Neural progenitor cell (in vitro differentiated cells): ENCODE measurements around the gene GABRA4. TPM values are rescaled to one million over a fixed set of nuclear protein-coding genes. Genes with fewer than 3 reads are reported as not detected.

Experiments
- DNase-seq: peaks from one replicate; pipeline ENCODE4 v3.0.0-alpha.2; 2016; ENCODE audit warnings: low spot score
- H2AFZ ChIP-seq: fragments of 200-600 bp; sonication (generic); replicated peaks from 2 replicates; pipeline ENCODE4 v1.6.1; 2016; ENCODE audit warnings: antibody characterized with exemption
- H3F3A ChIP-seq: fragments of 200-600 bp; sonication (generic); 2 replicates; pipeline ENCODE4 v1.6.1; 2016; ENCODE audit warnings: antibody characterized with exemption, low read depth
- H3K27ac ChIP-seq: fragments of 200-600 bp; sonication (generic); 2 replicates; pipeline ENCODE4 v1.5.1; 2016; ENCODE audit warnings: mild to moderate bottlenecking
- H3K27me3 ChIP-seq: fragments of 200-600 bp; sonication (generic); 2 replicates; pipeline ENCODE4 v1.6.1; 2016; ENCODE audit warnings: mild to moderate bottlenecking, moderate library complexity
- H3K36me3 ChIP-seq: fragments of 200-600 bp; sonication (generic); 2 replicates; pipeline ENCODE4 v1.5.1; 2016
- H3K4me1 ChIP-seq: fragments of 200-600 bp; sonication (generic); 2 replicates; pipeline ENCODE4 v1.6.1; 2016; ENCODE audit warnings: mixed run types
- H3K4me2 ChIP-seq: fragments of 200-600 bp; sonication (generic); 2 replicates; pipeline ENCODE4 v1.6.1; 2016
- H3K4me3 ChIP-seq: fragments of 200-600 bp; sonication (generic); 2 replicates; pipeline ENCODE4 v1.5.1; 2016
- H3K79me2 ChIP-seq: fragments of 200-600 bp; sonication (generic); 2 replicates; pipeline ENCODE4 v1.6.1; 2016; ENCODE audit warnings: low read depth
- H3K9ac ChIP-seq: fragments of 200-600 bp; sonication (generic); 2 replicates; pipeline ENCODE4 v1.6.1; 2016
- H3K9me3 ChIP-seq: fragments of 200-600 bp; sonication (generic); 2 replicates; pipeline ENCODE4 v1.5.1; 2016; ENCODE audit warnings: low read depth
- H4K20me1 ChIP-seq: fragments of 200-600 bp; sonication (generic); 2 replicates; pipeline ENCODE4 v1.6.1; 2016; ENCODE audit warnings: low read depth
- H3K27ac Mint-ChIP-seq: 3 replicates; pipeline ENCODE4 v1.8.0; 2021; ENCODE audit warnings: mixed read lengths
- H3K27me3 Mint-ChIP-seq: 2 replicates; pipeline ENCODE4 v1.8.0; 2022; ENCODE audit warnings: low read depth, mild to moderate bottlenecking, inconsistent platforms, moderate library complexity, mixed read lengths; ENCODE audit not compliant: insufficient read depth
- H3K36me3 Mint-ChIP-seq: 3 replicates; pipeline ENCODE4 v1.8.0; 2021; ENCODE audit warnings: mixed read lengths
- H3K4me1 Mint-ChIP-seq: 3 replicates; pipeline ENCODE4 v1.8.0; 2021; ENCODE audit warnings: mixed read lengths
- H3K4me3 Mint-ChIP-seq: 3 replicates; pipeline ENCODE4 v1.8.0; 2021; ENCODE audit warnings: mild to moderate bottlenecking, moderate library complexity, mixed read lengths
- H3K9me3 Mint-ChIP-seq: 3 replicates; pipeline ENCODE4 v1.8.0; 2020; ENCODE audit warnings: mixed read lengths
- CTCF ChIP-seq: fragments of 200-600 bp; sonication (generic); IDR thresholded peaks from 2 replicates; pipeline ENCODE4 v1.5.1; 2017; ENCODE audit warnings: antibody characterized with exemption, mild to moderate bottlenecking
- EZH2 ChIP-seq: fragments of 200-600 bp; sonication (generic); IDR thresholded peaks from 2 replicates; pipeline ENCODE4 v1.6.1; 2017; ENCODE audit warnings: antibody characterized with exemption, mild to moderate bottlenecking, moderate library complexity
- EZH2phosphoT487 ChIP-seq: fragments of 200-600 bp; sonication (generic); IDR thresholded peaks from 2 replicates; pipeline ENCODE4 v1.6.1; 2017; ENCODE audit warnings: antibody characterized with exemption
- total RNA-seq: library from RNA; depleted of rRNA; stranded (reverse); fragments of >200 nt; gene quantifications from 2 replicates; pipeline ENCODE4 v1.2.3, GENCODE V29; 2015; ENCODE audit warnings: low replicate concordance

The GABRA4 gene
- total RNA-seq, 1 donor from 2014 or later: not detected

DNA sequence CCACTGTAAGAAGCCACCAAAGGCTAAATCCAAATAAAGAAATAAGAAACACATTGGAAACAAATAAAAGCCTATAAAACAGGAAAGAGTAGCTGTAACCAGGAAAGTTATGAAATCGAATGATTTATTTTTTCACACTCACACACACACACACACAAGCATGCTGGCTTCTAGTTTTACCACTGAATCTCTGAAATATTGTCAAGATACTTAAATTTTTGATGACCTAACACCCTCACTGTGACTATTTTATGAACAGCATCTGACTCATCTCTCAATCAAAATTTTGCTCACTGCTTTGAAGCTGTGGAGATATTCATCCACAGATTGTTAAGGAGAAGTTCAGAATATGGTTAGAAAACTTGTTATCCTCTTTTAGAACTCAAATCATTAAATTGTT is 24.1 kb upstream of the GABRA4 start:
- no peaks in the 10 kb centered on the region for H3K4me1 Mint-ChIP-seq
- H3K4me3 Mint-ChIP-seq: no peak overlapping the region
- no peak overlapping the region for H3K27ac ChIP-seq

GRCh38 chr4:47017081-47017480 is 23.7 kb upstream of the GABRA4 start:
- no peak overlapping the region for H3K27ac Mint-ChIP-seq
- Histone ChIP-seq H3K27ac (no peak overlapping the region), H3F3A (no peaks in the 10 kb centered on the region), H3K9me3 (no peaks in the 10 kb centered on the region), H2AFZ (no peak overlapping the region), H3K9ac (no peak overlapping the region), H3K27me3 (no peaks in the 10 kb centered on the region), H3K4me2 (no peak overlapping the region), H3K36me3 (no peaks in the 10 kb centered on the region), H4K20me1 (no peaks in the 10 kb centered on the region), H3K4me1 (no peaks in the 10 kb centered on the region), H3K79me2 (no peaks in the 10 kb centered on the region), H3K4me3 (no peak overlapping the region)
- no peak for TF ChIP-seq EZH2phosphoT487
- TF ChIP-seq EZH2: no peak
- no peak for TF ChIP-seq CTCF
- no peaks in the 10 kb centered on the region for H3K36me3 Mint-ChIP-seq
- H3K9me3 Mint-ChIP-seq: no peaks in the 10 kb centered on the region
- no peak overlapping the region for H3K4me3 Mint-ChIP-seq
- DNase-seq: no peak
- H3K4me1 Mint-ChIP-seq: no peaks in the 10 kb centered on the region
- no peaks in the 10 kb centered on the region for H3K27me3 Mint-ChIP-seq

More for the DNA sequence above, 24.1 kb upstream of the GABRA4 start:
- Histone ChIP-seq H2AFZ (no peak overlapping the region), H3K9me3 (no peaks in the 10 kb centered on the region), H3K4me1 (no peaks in the 10 kb centered on the region), H3K36me3 (no peaks in the 10 kb centered on the region), H3K27me3 (no peaks in the 10 kb centered on the region), H3K4me3 (no peak overlapping the region), H3K79me2 (no peaks in the 10 kb centered on the region), H4K20me1 (no peaks in the 10 kb centered on the region), H3K4me2 (no peak overlapping the region), H3F3A (no peaks in the 10 kb centered on the region), H3K9ac (no peak overlapping the region)
- Mint-ChIP-seq H3K9me3 (no peaks in the 10 kb centered on the region), H3K27ac (no peak overlapping the region), H3K27me3 (no peaks in the 10 kb centered on the region), H3K36me3 (no peaks in the 10 kb centered on the region)
- DNase-seq: no peak
- no peak for TF ChIP-seq EZH2
- TF ChIP-seq EZH2phosphoT487: no peak
- TF ChIP-seq CTCF: no peak

GRCh38 chr4:47013373-47013772 is 20.0 kb upstream of the GABRA4 start:
- H3K27me3 Mint-ChIP-seq: no peaks in the 10 kb centered on the region
- H3K9me3 Mint-ChIP-seq: no peaks in the 10 kb centered on the region
- H3K4me1 Mint-ChIP-seq: no peaks in the 10 kb centered on the region
- no peaks in the 10 kb centered on the region for H3K36me3 ChIP-seq
- H3K4me3 ChIP-seq: no peak overlapping the region
- no peak overlapping the region for H3K27ac ChIP-seq
- H3K27me3 ChIP-seq: no peaks in the 10 kb centered on the region
- no peak overlapping the region for H3K27ac Mint-ChIP-seq
- H3K4me1 ChIP-seq: no peaks in the 10 kb centered on the region
- no peak for DNase-seq
- H2AFZ ChIP-seq: no peak overlapping the region
- H3K9me3 ChIP-seq: no peaks in the 10 kb centered on the region
- H3K36me3 Mint-ChIP-seq: no peaks in the 10 kb centered on the region
- TF ChIP-seq EZH2phosphoT487: no peak
- no peak for TF ChIP-seq EZH2
- TF ChIP-seq CTCF: no peak
- no peak overlapping the region for H3K9ac ChIP-seq
- no peak overlapping the region for H3K4me3 Mint-ChIP-seq
- H3F3A ChIP-seq: no peaks in the 10 kb centered on the region
- H4K20me1 ChIP-seq: no peaks in the 10 kb centered on the region
- no peaks in the 10 kb centered on the region for H3K79me2 ChIP-seq
- no peak overlapping the region for H3K4me2 ChIP-seq
